Measurements from ENCODE around the gene AFAP1L2. TPM values are rescaled to one million over a fixed set of nuclear protein-coding genes. Genes with fewer than 3 reads are reported as not detected.

AFAP1L2 gene
- total and polyA plus RNA-seq, 2 experiments from 2014 or later: not detected

GRCh38 chr10:114274616-114275453 is 129.5 kb downstream of the AFAP1L2 start:
- Histone ChIP-seq H3K79me2 (ENCODE audit: insufficient read depth) (no peaks in the 10 kb centered on the region), H3K9me3 (ENCODE audit: low read depth) (no peaks in the 10 kb centered on the region), H3K27ac (no peak overlapping the region), H3K4me2 (ENCODE audit: unreplicated experiment) (no peak overlapping the region), H3K9ac (no peak overlapping the region), H3F3A (ENCODE audit: insufficient read depth) (peaks cover 18% of the 10 kb centered on the region), H3K27me3 (replicated peaks; ENCODE audit: insufficient read depth) (peaks cover 22% of the 10 kb centered on the region; the same call in 1 of the 2 replicates), H3K9me2 (ENCODE audit: insufficient read depth) (no peaks in the 10 kb centered on the region), H3K36me3 (ENCODE audit: low read depth) (no peaks in the 10 kb centered on the region), H4K20me1 (ENCODE audit: insufficient read depth) (no peaks in the 10 kb centered on the region), H3K4me1 (ENCODE audit: insufficient read depth) (peaks cover 15% of the 10 kb centered on the region), H2AFZ (no peak overlapping the region), H3K4me3 (no peak overlapping the region)
- no peak for DNase-seq
- in situ Hi-C loops (cut with MboI): no loop called here
- no peak for TF ChIP-seq EZH2 (IDR thresholded peaks at IDR 0.05; ENCODE audit: insufficient read depth, poor library complexity, severe bottlenecking)
- TF ChIP-seq EZH2phosphoT487 (IDR thresholded peaks at IDR 0.05; ENCODE audit: insufficient read depth, low read depth): no peak
- WGBS, 2 experiments (ENCODE audit: low coverage in 1 of 2, low lambda C conversion rate in 2 of 2, missing lambda C conversion rate in 2 of 2): 93 to 94% methylated on average over 16 of the region's 16 CpGs

DNA sequence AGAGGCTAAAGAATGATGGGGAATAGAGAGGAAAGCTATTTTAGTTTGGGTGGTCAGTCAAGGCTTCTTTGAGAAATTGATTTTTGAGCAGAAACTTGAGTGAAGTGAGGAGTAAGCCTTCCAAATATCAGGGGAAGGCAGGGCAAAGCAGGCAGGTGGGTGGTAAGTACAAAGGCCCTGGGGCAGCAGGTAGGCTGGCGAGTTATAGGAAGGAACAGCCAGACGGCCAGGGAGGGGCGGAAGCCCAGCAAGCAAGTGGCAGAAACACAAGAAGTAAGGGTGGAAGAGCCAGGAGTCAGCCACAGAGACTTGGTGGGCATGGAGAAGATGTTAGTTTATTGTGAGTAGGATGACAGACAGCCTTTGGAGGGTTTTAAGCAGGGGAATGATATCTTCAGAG is 130.4 kb downstream of the AFAP1L2 start:
- TF ChIP-seq EZH2phosphoT487 (IDR thresholded peaks at IDR 0.05; ENCODE audit: insufficient read depth, low read depth) (no peak), EZH2 (IDR thresholded peaks at IDR 0.05; ENCODE audit: insufficient read depth, poor library complexity, severe bottlenecking) (no peak)
- H3K36me3 ChIP-seq (ENCODE audit: low read depth): no peaks in the 10 kb centered on the region
- H3F3A ChIP-seq (ENCODE audit: insufficient read depth): peaks cover 18% of the 10 kb centered on the region
- H3K9me2 ChIP-seq (ENCODE audit: insufficient read depth): no peaks in the 10 kb centered on the region
- no peaks in the 10 kb centered on the region for H3K9me3 ChIP-seq (ENCODE audit: low read depth)
- no peak overlapping the region for H3K4me3 ChIP-seq
- WGBS, 2 experiments (ENCODE audit: low coverage in 1 of 2, low lambda C conversion rate in 2 of 2, missing lambda C conversion rate in 2 of 2): 93 to 95% methylated on average over 3 of the region's 3 CpGs
- no peak overlapping the region for H2AFZ ChIP-seq
- peaks cover 15% of the 10 kb centered on the region for H3K4me1 ChIP-seq (ENCODE audit: insufficient read depth)
- H3K27me3 ChIP-seq (replicated peaks; ENCODE audit: insufficient read depth): peaks cover 18% of the 10 kb centered on the region; the same call in 1 of the 2 replicates
- DNase-seq: no peak
- no peak overlapping the region for H3K4me2 ChIP-seq (ENCODE audit: unreplicated experiment)
- H4K20me1 ChIP-seq (ENCODE audit: insufficient read depth): no peaks in the 10 kb centered on the region
- no peak overlapping the region for H3K27ac ChIP-seq
- H3K79me2 ChIP-seq (ENCODE audit: insufficient read depth): no peaks in the 10 kb centered on the region
- no peak overlapping the region for H3K9ac ChIP-seq
- in situ Hi-C loops (cut with MboI): no loop called here

- Histone ChIP-seq H4K20me1 (ENCODE audit: insufficient read depth) (no peaks in the 10 kb centered on the region), H3K9ac (no peak overlapping the region), H3K36me3 (ENCODE audit: low read depth) (no peaks in the 10 kb centered on the region), H3K79me2 (ENCODE audit: insufficient read depth) (no peaks in the 10 kb centered on the region), H2AFZ (no peak overlapping the region), H3K9me2 (ENCODE audit: insufficient read depth) (no peaks in the 10 kb centered on the region), H3K4me2 (ENCODE audit: unreplicated experiment) (no peak overlapping the region), H3K4me3 (no peak overlapping the region), H3K27ac (no peak overlapping the region), H3F3A (ENCODE audit: insufficient read depth) (peaks cover 18% of the 10 kb centered on the region), H3K4me1 (ENCODE audit: insufficient read depth) (peaks cover 15% of the 10 kb centered on the region), H3K9me3 (ENCODE audit: low read depth) (no peaks in the 10 kb centered on the region), H3K27me3 (replicated peaks; ENCODE audit: insufficient read depth) (peaks cover 15% of the 10 kb centered on the region; the same call in 1 of the 2 replicates)
- no peak for DNase-seq
- TF ChIP-seq EZH2phosphoT487 (IDR thresholded peaks at IDR 0.05; ENCODE audit: insufficient read depth, low read depth) (no peak), EZH2 (IDR thresholded peaks at IDR 0.05; ENCODE audit: insufficient read depth, poor library complexity, severe bottlenecking) (no peak)
- in situ Hi-C loops (cut with MboI): no loop called here
- WGBS, 2 experiments (ENCODE audit: low coverage in 1 of 2, low lambda C conversion rate in 2 of 2, missing lambda C conversion rate in 2 of 2): 89 to 95% methylated on average over 6 of the region's 6 CpGs
Measured at GRCh38 chr10:114272696-114273095, 131.6 kb downstream of the AFAP1L2 start.

DNA sequence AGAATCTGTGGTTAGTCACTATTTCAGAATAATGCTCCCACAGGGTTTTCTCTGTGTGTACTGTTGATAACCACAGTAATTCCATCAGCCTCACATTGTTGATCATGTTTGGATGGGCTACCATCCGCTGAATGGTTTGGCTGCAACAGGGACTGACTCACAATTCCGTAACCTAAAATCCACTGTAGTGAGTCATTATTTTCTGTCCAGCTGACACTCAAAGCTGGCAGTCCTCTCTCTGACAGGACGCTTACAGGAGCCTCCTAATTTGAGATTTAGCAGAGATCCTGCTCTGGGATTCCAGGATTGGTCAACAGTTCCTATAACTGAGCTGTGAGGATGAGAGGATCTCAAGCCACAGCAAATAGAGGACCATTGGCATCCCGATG is 132.5 kb downstream of the AFAP1L2 start:
- H2AFZ ChIP-seq: no peak overlapping the region
- H3K4me2 ChIP-seq (ENCODE audit: unreplicated experiment): peak overlapping the region; percentile 28
- H3K9ac ChIP-seq: no peak overlapping the region
- H3K9me2 ChIP-seq (ENCODE audit: insufficient read depth): no peaks in the 10 kb centered on the region
- 0 to 1% methylated on average over 4 of the region's 4 CpGs for WGBS, 2 experiments (ENCODE audit: low coverage in 1 of 2, low lambda C conversion rate in 2 of 2, missing lambda C conversion rate in 2 of 2)
- no peaks in the 10 kb centered on the region for H3K79me2 ChIP-seq (ENCODE audit: insufficient read depth)
- peak; percentile 95 for DNase-seq
- in situ Hi-C loops (cut with MboI): no loop called here
- peaks cover 10% of the 10 kb centered on the region; the same call in 1 of the 2 replicates for H3K27me3 ChIP-seq (replicated peaks; ENCODE audit: insufficient read depth)
- TF ChIP-seq EZH2 (IDR thresholded peaks at IDR 0.05; ENCODE audit: insufficient read depth, poor library complexity, severe bottlenecking): no peak
- TF ChIP-seq EZH2phosphoT487 (IDR thresholded peaks at IDR 0.05; ENCODE audit: insufficient read depth, low read depth): peak; percentile 92
- no peak overlapping the region for H3K4me3 ChIP-seq
- no peaks in the 10 kb centered on the region for H4K20me1 ChIP-seq (ENCODE audit: insufficient read depth)
- H3K36me3 ChIP-seq (ENCODE audit: low read depth): no peaks in the 10 kb centered on the region
- peaks cover 18% of the 10 kb centered on the region for H3F3A ChIP-seq (ENCODE audit: insufficient read depth)
- peaks cover 15% of the 10 kb centered on the region for H3K4me1 ChIP-seq (ENCODE audit: insufficient read depth)
- H3K27ac ChIP-seq: no peak overlapping the region
- H3K9me3 ChIP-seq (ENCODE audit: low read depth): no peaks in the 10 kb centered on the region
